ENCODE measurements around the gene KNCN.

GRCh38 chr1:46585312-46585938, 34.0 kb upstream of the KNCN start:
- TF ChIP-seq CTCF (IDR thresholded peaks at IDR 0.05) (no peak), EZH2 (IDR thresholded peaks at IDR 0.05; ENCODE audit: borderline replicate concordance, insufficient read depth, low read depth, low read length, poor library complexity, severe bottlenecking) (no peak)
